ENCODE measurements around the gene NXPH1.

The NXPH1 gene

DNA sequence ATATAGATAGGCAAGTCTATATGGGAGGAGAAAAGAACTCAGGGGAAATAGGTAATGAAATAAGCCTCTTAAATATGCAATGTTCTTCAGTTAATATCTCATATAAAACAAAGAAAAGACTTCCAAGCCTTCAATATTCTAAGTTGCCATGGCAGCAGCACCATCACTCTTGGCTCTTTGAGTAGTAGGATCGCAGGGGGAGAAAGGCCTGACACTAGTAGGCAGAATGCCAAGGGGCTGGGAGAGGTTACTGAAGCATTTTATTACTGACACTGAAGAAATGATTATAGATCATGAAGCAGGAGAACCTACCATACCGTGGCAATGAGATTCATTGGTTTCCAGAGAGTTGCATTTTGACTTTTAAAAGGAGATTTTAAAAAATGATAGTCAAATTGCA, 193.9 kb downstream of the NXPH1 start:
- TF ChIP-seq, protein P1, sequence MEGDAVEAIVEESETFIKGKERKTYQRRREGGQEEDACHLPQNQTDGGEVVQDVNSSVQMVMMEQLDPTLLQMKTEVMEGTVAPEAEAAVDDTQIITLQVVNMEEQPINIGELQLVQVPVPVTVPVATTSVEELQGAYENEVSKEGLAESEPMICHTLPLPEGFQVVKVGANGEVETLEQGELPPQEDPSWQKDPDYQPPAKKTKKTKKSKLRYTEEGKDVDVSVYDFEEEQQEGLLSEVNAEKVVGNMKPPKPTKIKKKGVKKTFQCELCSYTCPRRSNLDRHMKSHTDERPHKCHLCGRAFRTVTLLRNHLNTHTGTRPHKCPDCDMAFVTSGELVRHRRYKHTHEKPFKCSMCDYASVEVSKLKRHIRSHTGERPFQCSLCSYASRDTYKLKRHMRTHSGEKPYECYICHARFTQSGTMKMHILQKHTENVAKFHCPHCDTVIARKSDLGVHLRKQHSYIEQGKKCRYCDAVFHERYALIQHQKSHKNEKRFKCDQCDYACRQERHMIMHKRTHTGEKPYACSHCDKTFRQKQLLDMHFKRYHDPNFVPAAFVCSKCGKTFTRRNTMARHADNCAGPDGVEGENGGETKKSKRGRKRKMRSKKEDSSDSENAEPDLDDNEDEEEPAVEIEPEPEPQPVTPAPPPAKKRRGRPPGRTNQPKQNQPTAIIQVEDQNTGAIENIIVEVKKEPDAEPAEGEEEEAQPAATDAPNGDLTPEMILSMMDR (IDR thresholded peaks at IDR 0.05) = no peak
- no peak overlapping the region for H3K4me3 ChIP-seq
- no peak for DNase-seq (ENCODE audit: low spot score)
- no peak overlapping the region for H3K27ac ChIP-seq

GRCh38 chr7:8628656-8629055, 195.2 kb downstream of the NXPH1 start:
- no peak overlapping the region for H3K4me3 ChIP-seq
- TF ChIP-seq, protein P1 (IDR thresholded peaks at IDR 0.05) = no peak
- DNase-seq (ENCODE audit: low spot score) = no peak

GRCh38 chr7:8629504-8629903, 196.1 kb downstream of the NXPH1 start:
- Histone ChIP-seq H3K4me3 (no peak overlapping the region), H3K27ac (no peak overlapping the region)
- TF ChIP-seq, protein P1 (IDR thresholded peaks at IDR 0.05) = no peak
- DNase-seq (ENCODE audit: low spot score) = no peak

More at GRCh38 chr7:8628656-8629055, 195.2 kb downstream of the NXPH1 start:
- no peak overlapping the region for H3K27ac ChIP-seq

DNA sequence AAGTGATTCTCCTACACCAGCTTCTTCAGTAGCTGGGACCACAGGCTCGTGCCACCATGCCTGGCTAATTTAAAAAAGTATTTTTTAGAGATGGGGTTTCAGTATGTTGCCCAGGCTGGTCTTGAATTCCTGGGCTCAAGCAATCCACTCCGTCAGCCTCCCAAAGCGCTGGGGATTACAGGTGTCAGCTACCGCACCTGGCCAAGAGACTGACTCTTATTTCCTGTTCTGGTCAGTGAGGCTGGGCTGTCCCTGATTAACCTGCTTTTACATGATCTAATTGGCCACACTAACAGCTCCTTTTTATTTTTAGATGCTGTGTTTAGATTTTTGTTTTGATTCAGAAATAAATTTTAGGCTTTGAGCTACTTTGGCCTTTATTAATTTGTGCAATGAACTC, 203.9 kb downstream of the NXPH1 start:
- no peak for DNase-seq (ENCODE audit: low spot score)
- TF ChIP-seq, protein P1 (IDR thresholded peaks at IDR 0.05) = no peak
- Histone ChIP-seq H3K27ac (no peak overlapping the region), H3K4me3 (no peak overlapping the region)

DNA sequence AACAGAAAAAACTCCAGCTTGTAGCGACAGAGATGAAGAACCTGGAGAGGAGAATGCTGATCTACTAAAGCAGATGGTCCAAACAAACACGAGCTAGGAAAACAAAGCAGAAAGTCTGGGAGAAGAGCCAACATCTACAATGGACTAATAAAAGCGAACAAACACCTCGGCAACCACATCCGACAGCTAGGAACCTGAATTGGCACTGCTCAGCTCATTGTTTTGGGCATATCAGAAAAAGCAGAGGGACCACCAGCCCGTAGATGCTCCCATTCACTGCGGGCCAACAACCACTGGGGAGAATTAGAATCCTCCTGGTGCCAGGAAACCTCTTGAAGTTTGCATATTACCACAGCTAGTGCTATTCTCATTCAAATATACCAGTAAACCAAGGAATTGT, 204.7 kb downstream of the NXPH1 start:
- Histone ChIP-seq H3K4me3 (no peak overlapping the region), H3K27ac (no peak overlapping the region)
- TF ChIP-seq, protein P1 (IDR thresholded peaks at IDR 0.05) = no peak
- no peak for DNase-seq (ENCODE audit: low spot score)

DNA sequence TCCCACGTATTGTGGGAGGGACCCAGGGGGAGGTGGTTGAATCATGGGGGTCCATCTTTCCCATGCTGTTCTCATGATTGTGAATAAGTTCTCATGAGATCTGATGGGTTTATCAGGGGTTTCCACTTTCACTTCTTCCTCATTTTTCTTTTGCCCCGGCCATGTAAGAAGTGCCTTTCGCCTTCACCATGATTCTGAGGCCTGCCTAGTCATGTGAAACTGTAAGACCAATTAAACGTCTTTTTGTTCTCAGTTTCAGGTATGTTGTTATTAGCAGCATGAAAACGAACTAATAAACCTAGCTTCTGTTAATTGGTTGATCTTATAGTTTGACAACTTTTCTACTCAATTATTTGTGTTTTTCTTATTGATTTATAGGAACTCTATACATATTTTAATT, 206.3 kb downstream of the NXPH1 start:
- Histone ChIP-seq H3K27ac (no peak overlapping the region), H3K4me3 (no peak overlapping the region)
- TF ChIP-seq, protein P1 (IDR thresholded peaks at IDR 0.05) = no peak
- no peak for DNase-seq (ENCODE audit: low spot score)

GRCh38 chr7:8640671-8641070, 207.3 kb downstream of the NXPH1 start:
- no peak overlapping the region for H3K27ac ChIP-seq
- TF ChIP-seq, protein P1 (IDR thresholded peaks at IDR 0.05) = no peak
- no peak overlapping the region for H3K4me3 ChIP-seq
- DNase-seq (ENCODE audit: low spot score) = no peak
